SIG-M5 treated with dmso at 0.1 percent for 504 hours (cell line): ENCODE results near the gene EMC1.
"Not testable (repeated sequence)": the region's sequence is repeated elsewhere in the genome, so short reads cannot be mapped to it uniquely, and the experiment has no call there.

Experiments
- DNase-seq: peaks from one replicate; lab custom pipeline; 2025; ENCODE audit not compliant: unreplicated experiment; lab: John Stamatoyannopoulos, UW

EMC1 gene

GRCh38 chr1:19196331-19196730 lies 55.0 kb downstream of the EMC1 start:
- no peak for DNase-seq

- DNase-seq, result no peak
Observed at GRCh38 chr1:19193004-19193403, 58.3 kb downstream of the EMC1 start.

GRCh38 chr1:19191811-19192210 lies 59.5 kb downstream of the EMC1 start:
- DNase-seq, result no peak

GRCh38 chr1:19190468-19190867 lies 60.9 kb downstream of the EMC1 start:
- no peak for DNase-seq

- no peak for DNase-seq
Observed at GRCh38 chr1:19189270-19189669, 62.1 kb downstream of the EMC1 start.

GRCh38 chr1:19187852-19188251 lies 63.5 kb downstream of the EMC1 start:
- no peak for DNase-seq

GRCh38 chr1:19186001-19186400 lies 65.3 kb downstream of the EMC1 start:
- no peak for DNase-seq

GRCh38 chr1:19182223-19182622 lies 69.1 kb downstream of the EMC1 start:
- no peak for DNase-seq

- DNase-seq, result not testable (repeated sequence)
Observed at GRCh38 chr1:19180265-19180657, 71.1 kb downstream of the EMC1 start.

- DNase-seq, result no peak
Observed at GRCh38 chr1:19179597-19180264, 71.6 kb downstream of the EMC1 start.

GRCh38 chr1:19178734-19179398 lies 72.5 kb downstream of the EMC1 start:
- no peak for DNase-seq

- DNase-seq, result no peak
Observed at GRCh38 chr1:19177811-19178210, 73.5 kb downstream of the EMC1 start.

- no peak for DNase-seq
Observed at GRCh38 chr1:19169642-19170041, 81.7 kb downstream of the EMC1 start.

GRCh38 chr1:19167140-19167539 lies 84.2 kb downstream of the EMC1 start:
- DNase-seq, result no peak

- no peak for DNase-seq
Observed at GRCh38 chr1:19166066-19166465, 85.3 kb downstream of the EMC1 start.
